GM12872 (cell line): ENCODE data around the gene PEAK1.
A peak's percentile ranks its signal among the peaks of the same experiment; 100 is the strongest.

Experiments used
- CTCF ChIP-seq: IDR thresholded peaks from 3 replicates; pipeline ENCODE4 v1.5.1; 2011; ENCODE audit warnings: low read depth, mild to moderate bottlenecking, low read length, moderate library complexity; ENCODE audit not compliant: insufficient read depth

Gene PEAK1

GRCh38 chr15:77185242-77185785 lies 234.6 kb downstream of the PEAK1 start:
- no peak for TF ChIP-seq CTCF

- no peak for TF ChIP-seq CTCF
Measured at GRCh38 chr15:77183066-77183465, 236.8 kb downstream of the PEAK1 start.

- no peak for TF ChIP-seq CTCF
Measured at GRCh38 chr15:77181305-77182074, 238.4 kb downstream of the PEAK1 start.

GRCh38 chr15:77180757-77181156 lies 239.1 kb downstream of the PEAK1 start:
- no peak for TF ChIP-seq CTCF

GRCh38 chr15:77180270-77180669 lies 239.6 kb downstream of the PEAK1 start:
- no peak for TF ChIP-seq CTCF

GRCh38 chr15:77179541-77179998 lies 240.3 kb downstream of the PEAK1 start:
- peak; percentile 27; the same call in 1 of the 3 replicates for TF ChIP-seq CTCF

GRCh38 chr15:77178411-77178810 lies 241.5 kb downstream of the PEAK1 start:
- TF ChIP-seq CTCF = no peak
